IMR-90 (cell line): ENCODE results near the gene FIBIN. TPM values are rescaled to one million over a fixed set of nuclear protein-coding genes. Genes with fewer than 3 reads are reported as not detected.

Source experiments
- ATAC-seq: fragments of 200-7000 bp; cut with Tn5 transposase; 2 replicates; pipeline ENCODE4 v1.9.1; 2020; ENCODE audit warnings: low read depth, mild to moderate bottlenecking, moderate library complexity
- BruUV-seq: library from RNA; stranded (reverse); fragments of 400-500 nt; replicated peaks from 2 replicates; lab custom pipeline; 2021; lab: Mats Ljungman, UMichigan
- CTCF ChIA-PET: fragments of 300-600 bp; formaldehyde crosslinking; extraction: SDS; loops from one replicate; lab custom pipeline; 2021; ENCODE audit warnings: antibody characterized with exemption; lab: Yijun Ruan, JAX
- POLR2A ChIA-PET: fragments of 300-600 bp; sonication (Branson Sonifier 250); formaldehyde crosslinking; loops from one replicate; lab custom pipeline; 2022; ENCODE audit warnings: antibody characterized with exemption; ENCODE audit not compliant: unreplicated experiment; lab: Charles Lee
- DNase-seq: peaks from one replicate; pipeline ENCODE4 v3.0.0; 2013
- H2AFZ ChIP-seq: replicated peaks from 2 replicates; pipeline ENCODE3; 2013; ENCODE audit warnings: low read length, mild to moderate bottlenecking; ENCODE audit not compliant: poor library complexity
- H2AK5ac ChIP-seq: 2 replicates; pipeline ENCODE4 v1.6.1; 2013; ENCODE audit warnings: low read depth, low read length, inconsistent platforms
- H2AK9ac ChIP-seq: replicated peaks from 2 replicates; pipeline ENCODE3; 2013; ENCODE audit warnings: mild to moderate bottlenecking, low read depth, low read length, moderate library complexity; ENCODE audit not compliant: poor library complexity
- H2BK120ac ChIP-seq: 2 replicates; pipeline ENCODE4 v1.6.1; 2013; ENCODE audit warnings: low read depth, low read length, inconsistent platforms
- H2BK15ac ChIP-seq: 3 replicates; pipeline ENCODE4 v1.6.1; 2013; ENCODE audit warnings: low read depth, low read length, inconsistent platforms
- H2BK20ac ChIP-seq: 2 replicates; pipeline ENCODE4 v1.6.1; 2013; ENCODE audit warnings: low read depth, mild to moderate bottlenecking, inconsistent platforms, low read length, moderate library complexity
- H2BK5ac ChIP-seq: 2 replicates; pipeline ENCODE4 v1.6.1; 2013; ENCODE audit warnings: mild to moderate bottlenecking, low read depth, low read length, inconsistent platforms; ENCODE audit not compliant: poor library complexity, severe bottlenecking
- H3K14ac ChIP-seq: replicated peaks from 2 replicates; pipeline ENCODE4 v1.6.1; 2013; ENCODE audit warnings: low read depth, low read length, inconsistent platforms
- H3K18ac ChIP-seq: 2 replicates; pipeline ENCODE4 v1.6.1; 2013; ENCODE audit warnings: low read depth, low read length, control low read depth
- H3K23ac ChIP-seq: 2 replicates; pipeline ENCODE4 v1.6.1; 2013; ENCODE audit warnings: low read depth, low read length, inconsistent platforms
- H3K27ac ChIP-seq: 2 replicates; pipeline ENCODE4 v1.5.1; 2013; ENCODE audit warnings: mild to moderate bottlenecking, control low read depth, low read length; ENCODE audit not compliant: insufficient read depth
- H3K27me3 ChIP-seq: 2 replicates; pipeline ENCODE4 v1.6.1; 2013; ENCODE audit warnings: low read length; ENCODE audit not compliant: control insufficient read depth, insufficient read depth
- H3K36me3 ChIP-seq: 2 replicates; pipeline ENCODE4 v1.6.1; 2013; ENCODE audit warnings: low read length, mixed read lengths; ENCODE audit not compliant: control insufficient read depth, insufficient read depth
- H3K4ac ChIP-seq: 2 replicates; pipeline ENCODE4 v1.6.1; 2013; ENCODE audit warnings: low read depth, low read length, inconsistent platforms
- H3K4me1 ChIP-seq: 2 replicates; pipeline ENCODE4 v1.6.1; 2013; ENCODE audit warnings: low read length, mixed read lengths; ENCODE audit not compliant: control insufficient read depth, insufficient read depth
- H3K4me2 ChIP-seq: 2 replicates; pipeline ENCODE4 v1.6.1; 2013; ENCODE audit warnings: low read depth, mild to moderate bottlenecking, control low read depth, low read length, moderate library complexity
- H3K4me3 ChIP-seq: 2 replicates; pipeline ENCODE4 v1.5.1; 2013; ENCODE audit warnings: low read depth, mild to moderate bottlenecking, control low read depth, low read length, moderate library complexity; ENCODE audit not compliant: insufficient read depth
- H3K56ac ChIP-seq: 2 replicates; pipeline ENCODE4 v1.6.1; 2013; ENCODE audit warnings: low read length, inconsistent platforms; ENCODE audit not compliant: insufficient read depth; ENCODE audit errors: extremely low read depth
- H3K79me1 ChIP-seq, 2 experiments: 2 replicates each; pipeline ENCODE4 v1.6.1; 2013; ENCODE audit warnings: low read length in 2 of 2, inconsistent platforms in 1 of 2, low read depth in 1 of 2
- H3K9ac ChIP-seq: 2 replicates; pipeline ENCODE4 v1.6.1; 2013; ENCODE audit warnings: low read depth, low read length, control low read depth
- H3K9me1 ChIP-seq: 2 replicates; pipeline ENCODE4 v1.6.1; 2013; ENCODE audit warnings: low read length, inconsistent platforms; ENCODE audit not compliant: insufficient read depth
- H3K9me3 ChIP-seq: 2 replicates; pipeline ENCODE4 v1.6.1; 2013; ENCODE audit warnings: low read length; ENCODE audit not compliant: control insufficient read depth, insufficient read depth
- H4K20me1 ChIP-seq: 2 replicates; pipeline ENCODE4 v1.6.1; 2013; ENCODE audit warnings: low read length, inconsistent platforms; ENCODE audit not compliant: insufficient read depth
- H4K5ac ChIP-seq: 2 replicates; pipeline ENCODE4 v1.6.1; 2013; ENCODE audit warnings: mild to moderate bottlenecking, low read depth, low read length, control low read depth
- H4K8ac ChIP-seq, 2 experiments: 2 replicates each; pipeline ENCODE4 v1.6.1; 2013; ENCODE audit warnings: low read depth in 2 of 2, low read length in 2 of 2, control low read depth in 1 of 2, inconsistent platforms in 1 of 2
- H4K91ac ChIP-seq: 2 replicates; pipeline ENCODE4 v1.6.1; 2013; ENCODE audit warnings: low read depth, low read length, inconsistent platforms; ENCODE audit not compliant: insufficient read depth
- SMC3 ChIP-seq: fragments of 150-350 bp; IDR thresholded peaks from 2 replicates; pipeline ENCODE4 v1.6.1; 2016; ENCODE audit warnings: low read depth, mild to moderate bottlenecking, antibody characterized with exemption, low read length, moderate library complexity
- WGBS, 2 experiments: methylation state at CpG; one replicate each; pipeline versions ENCODE4 v1.1.5 to v1.1.7; 2013; ENCODE audit warnings: missing lambda C conversion rate in 2 of 2; ENCODE audit not compliant: insufficient read length in 1 of 2; ENCODE audit errors: extremely low coverage in 2 of 2; 5-methylcytosine and 5-hydroxymethylcytosine counted together
- dilution Hi-C: fragments of 300-500 bp; cut with HindIII; formaldehyde crosslinking; loops from one replicate; pipeline ENCODE4 v1.14.3; 2018; ENCODE audit warnings: low sequenced_read_pairs; ENCODE audit not compliant: unreplicated experiment
- in situ Hi-C: fragments of 300-500 bp; cut with MboI; formaldehyde crosslinking; loops from 3 replicates; pipeline ENCODE4 v1.14.3; 2019; ENCODE audit warnings: low sequenced_read_pairs, inconsistent platforms, mixed read lengths
- intact Hi-C: fragments of 100-400 bp; cut with micrococcal nuclease; formaldehyde crosslinking; loops from 2 replicates; pipeline ENCODE4 v1.10.0; 2022
- polyA plus RNA-seq, 3 experiments: library from polyadenylated mRNA; depleted of rRNA; stranded (reverse); fragments of >200 nt; gene quantifications; 2 replicates each; pipeline ENCODE4 v1.2.3, GENCODE V29; 2012; ENCODE audit warnings: low replicate concordance in 1 of 3
- total RNA-seq: library from RNA; depleted of rRNA; stranded (reverse); fragments of >200 nt; gene quantifications from 2 replicates; pipeline ENCODE4 v1.2.3, GENCODE V29; 2012

Gene FIBIN
- total and polyA plus RNA-seq, 2 of the 4 experiments (the other 2 are of a cell fraction) = 5.7 to 6.1 TPM

GRCh38 chr11:27028561-27028965 lies 34.7 kb downstream of the FIBIN start:
- POLR2A ChIA-PET = no interaction called here

More at GRCh38 chr11:27028561-27028965, 34.7 kb downstream of the FIBIN start:
- H3K14ac ChIP-seq = no peak overlapping the region
- no peak overlapping the region for H3K56ac ChIP-seq
- no peak overlapping the region for H3K18ac ChIP-seq
- H3K27me3 ChIP-seq = no peaks in the 10 kb centered on the region
- no peak overlapping the region for H2AFZ ChIP-seq
- ATAC-seq (peak; percentile 49; the same call in 1 of the 2 replicates), DNase-seq (no peak)
- no peaks in the 10 kb centered on the region for H3K9me3 ChIP-seq
- H3K9ac ChIP-seq = no peak overlapping the region
- dilution Hi-C loops = no loop called here
- no peaks in the 10 kb centered on the region for H3K79me1 ChIP-seq
- no TSS peak for BruUV-seq
- intact Hi-C loops = no loop called here
- H3K4me1 ChIP-seq = no peaks in the 10 kb centered on the region
- no peak overlapping the region for H4K5ac ChIP-seq
- no CpG with 5 or more reads among the region's 1 CpG for WGBS, 2 experiments
- H2BK5ac ChIP-seq = no peak overlapping the region
- CTCF ChIA-PET = no interaction called here
- H3K27ac ChIP-seq = no peak overlapping the region
- H2BK15ac ChIP-seq = no peak overlapping the region
- H3K23ac ChIP-seq = no peak overlapping the region
- no peak overlapping the region for H2AK5ac ChIP-seq
- H4K91ac ChIP-seq = no peak overlapping the region
- no peak overlapping the region for H3K4me3 ChIP-seq
- H2AK9ac ChIP-seq = no peak overlapping the region
- TF ChIP-seq SMC3 = no peak
- no peaks in the 10 kb centered on the region for H3K36me3 ChIP-seq
- H3K4ac ChIP-seq = no peak overlapping the region
- H3K9me1 ChIP-seq = no peaks in the 10 kb centered on the region
- H2BK20ac ChIP-seq = no peak overlapping the region
- H3K4me2 ChIP-seq = no peak overlapping the region
- no peak overlapping the region for H4K8ac ChIP-seq
- H2BK120ac ChIP-seq = no peak overlapping the region
- no peaks in the 10 kb centered on the region for H4K20me1 ChIP-seq
- in situ Hi-C loops = no loop called here
